Gastroesophageal sphincter (tissue), 4 donors: ENCODE results near the gene HTR5A. TPM values are rescaled to one million over a fixed set of nuclear protein-coding genes. Genes with fewer than 3 reads are reported as not detected.

Source experiments
- ATAC-seq: fragments of 150-250 bp; one replicate; pipeline ENCODE4 v1.9.1; 2016; ENCODE audit warnings: mild to moderate bottlenecking, moderate library complexity
- H3K27ac ChIP-seq, 4 donors: fragments of 200-600 bp; sonication (generic) in 3 of 4; 1 replicate in 3 of 4; 2 replicates in 1 of 4; pipeline ENCODE4 v1.5.1; 2016 to 2019
- H3K27me3 ChIP-seq: fragments of 200-600 bp; sonication (generic); one replicate; pipeline ENCODE4 v1.5.1; 2019
- H3K36me3 ChIP-seq, 2 donors: fragments of 200-600 bp; sonication (generic); one replicate each; pipeline ENCODE4 v1.5.1; 2019; ENCODE audit warnings: control low read depth in 1 of 2
- H3K4me1 ChIP-seq, 3 donors: fragments of 200-600 bp; sonication (generic); 1 replicate in 2 of 3; 2 replicates in 1 of 3; pipeline ENCODE4 v1.5.1; 2016 to 2019; ENCODE audit warnings: control low read depth in 2 of 3
- H3K4me3 ChIP-seq, 2 donors: fragments of 200-600 bp; sonication (generic); one replicate each; pipeline ENCODE4 v1.5.1; 2019; ENCODE audit warnings: mild to moderate bottlenecking in 1 of 2, moderate library complexity in 1 of 2
- H3K9me3 ChIP-seq, 3 donors: fragments of 200-600 bp; sonication (generic); one replicate each; pipeline ENCODE4 v1.5.1; 2017 to 2019; ENCODE audit warnings: control low read depth in 2 of 3
- EP300 ChIP-seq: sonication (generic); formaldehyde crosslinking; IDR thresholded peaks from one replicate; pipeline ENCODE4 v1.6.1; 2017; ENCODE audit warnings: antibody characterized with exemption, mild to moderate bottlenecking
- POLR2A ChIP-seq, 2 donors: fragments of 450-650 bp; IDR thresholded peaks; one replicate each; pipeline ENCODE4 v1.6.1; 2017; ENCODE audit warnings: antibody characterized with exemption in 2 of 2, mild to moderate bottlenecking in 2 of 2, moderate library complexity in 1 of 2
- POLR2AphosphoS5 ChIP-seq: sonication (generic); formaldehyde crosslinking; IDR thresholded peaks from one replicate; pipeline ENCODE4 v1.6.1; 2017; ENCODE audit warnings: antibody characterized with exemption
- WGBS, 2 donors: methylation state at CpG; one replicate each; pipeline ENCODE4 v1.1.5; 2018; ENCODE audit warnings: low coverage in 1 of 2; 5-methylcytosine and 5-hydroxymethylcytosine counted together
- total RNA-seq, 4 donors: library from RNA; depleted of rRNA; stranded (reverse); fragments of >200 nt; gene quantifications; one replicate each; pipeline ENCODE4 v1.1.0, GENCODE V29; 2016
- TF ChIP-seq, protein P1 (sequence below), 4 experiments: fragments of 200-600 bp in 2 of 4; fragments of 450-650 bp in 2 of 4; sonication (generic) in 1 of 4; IDR thresholded peaks; one replicate each; pipeline ENCODE4 v1.5.1; 2017 to 2019; ENCODE audit warnings: antibody characterized with exemption in 4 of 4, mild to moderate bottlenecking in 2 of 4, moderate library complexity in 2 of 4

HTR5A gene
- total RNA-seq, 4 donors from 2014 or later: not detected

DNA sequence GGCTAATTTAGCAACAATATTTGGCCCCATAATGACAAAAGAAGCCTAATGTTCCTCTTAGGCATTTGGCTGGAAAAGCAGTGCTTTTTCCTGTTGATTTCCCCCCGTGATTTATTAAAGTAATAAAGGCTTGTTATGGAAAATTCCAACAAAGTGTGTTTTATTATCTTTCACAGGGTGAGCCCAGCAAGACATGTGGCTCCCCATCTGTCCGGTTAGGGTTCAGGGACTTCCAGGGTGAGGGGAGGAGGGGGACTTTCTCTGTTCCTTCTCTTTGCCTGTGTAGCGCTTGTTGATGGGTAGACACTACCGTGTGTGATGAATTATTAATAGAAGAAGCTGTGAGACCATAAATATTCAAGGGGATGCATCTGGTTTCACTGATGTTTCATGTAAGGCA, 39.0 kb downstream of the HTR5A start:
- no peak for ATAC-seq
- no peaks in the 10 kb centered on the region for H3K36me3 ChIP-seq
- no peaks in the 10 kb centered on the region for H3K9me3 ChIP-seq
- TF ChIP-seq POLR2A (IDR thresholded peaks at IDR 0.05) (no peak), POLR2AphosphoS5 (no peak), EP300 (no peak)
- TF ChIP-seq, protein P1, sequence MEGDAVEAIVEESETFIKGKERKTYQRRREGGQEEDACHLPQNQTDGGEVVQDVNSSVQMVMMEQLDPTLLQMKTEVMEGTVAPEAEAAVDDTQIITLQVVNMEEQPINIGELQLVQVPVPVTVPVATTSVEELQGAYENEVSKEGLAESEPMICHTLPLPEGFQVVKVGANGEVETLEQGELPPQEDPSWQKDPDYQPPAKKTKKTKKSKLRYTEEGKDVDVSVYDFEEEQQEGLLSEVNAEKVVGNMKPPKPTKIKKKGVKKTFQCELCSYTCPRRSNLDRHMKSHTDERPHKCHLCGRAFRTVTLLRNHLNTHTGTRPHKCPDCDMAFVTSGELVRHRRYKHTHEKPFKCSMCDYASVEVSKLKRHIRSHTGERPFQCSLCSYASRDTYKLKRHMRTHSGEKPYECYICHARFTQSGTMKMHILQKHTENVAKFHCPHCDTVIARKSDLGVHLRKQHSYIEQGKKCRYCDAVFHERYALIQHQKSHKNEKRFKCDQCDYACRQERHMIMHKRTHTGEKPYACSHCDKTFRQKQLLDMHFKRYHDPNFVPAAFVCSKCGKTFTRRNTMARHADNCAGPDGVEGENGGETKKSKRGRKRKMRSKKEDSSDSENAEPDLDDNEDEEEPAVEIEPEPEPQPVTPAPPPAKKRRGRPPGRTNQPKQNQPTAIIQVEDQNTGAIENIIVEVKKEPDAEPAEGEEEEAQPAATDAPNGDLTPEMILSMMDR (IDR thresholded peaks at IDR 0.05): no peak
- peaks cover 65% of the 10 kb centered on the region for H3K27me3 ChIP-seq
- no peaks in the 10 kb centered on the region for H3K4me1 ChIP-seq
- no peak overlapping the region for H3K27ac ChIP-seq
- 40 to 41% methylated on average over 4 of the region's 4 CpGs for WGBS, 2 donors
- H3K4me3 ChIP-seq: no peak overlapping the region

- ATAC-seq: no peak
- Histone ChIP-seq H3K36me3 (no peaks in the 10 kb centered on the region), H3K9me3 (peaks cover 0 to 16% (median 0%) of the 10 kb centered on the region in 3 donors), H3K27ac (no peak overlapping the region), H3K4me3 (no peak overlapping the region), H3K27me3 (peaks cover 33% of the 10 kb centered on the region), H3K4me1 (no peaks in the 10 kb centered on the region)
- WGBS, 2 donors: 80 to 94% methylated on average over 2 to 3 of the region's 5 CpGs
- TF ChIP-seq, protein P1 (IDR thresholded peaks at IDR 0.05): no peak
- TF ChIP-seq EP300 (no peak), POLR2AphosphoS5 (no peak), POLR2A (IDR thresholded peaks at IDR 0.05) (no peak)
Observed at GRCh38 chr7:155115288-155115687, 45.2 kb downstream of the HTR5A start.

DNA sequence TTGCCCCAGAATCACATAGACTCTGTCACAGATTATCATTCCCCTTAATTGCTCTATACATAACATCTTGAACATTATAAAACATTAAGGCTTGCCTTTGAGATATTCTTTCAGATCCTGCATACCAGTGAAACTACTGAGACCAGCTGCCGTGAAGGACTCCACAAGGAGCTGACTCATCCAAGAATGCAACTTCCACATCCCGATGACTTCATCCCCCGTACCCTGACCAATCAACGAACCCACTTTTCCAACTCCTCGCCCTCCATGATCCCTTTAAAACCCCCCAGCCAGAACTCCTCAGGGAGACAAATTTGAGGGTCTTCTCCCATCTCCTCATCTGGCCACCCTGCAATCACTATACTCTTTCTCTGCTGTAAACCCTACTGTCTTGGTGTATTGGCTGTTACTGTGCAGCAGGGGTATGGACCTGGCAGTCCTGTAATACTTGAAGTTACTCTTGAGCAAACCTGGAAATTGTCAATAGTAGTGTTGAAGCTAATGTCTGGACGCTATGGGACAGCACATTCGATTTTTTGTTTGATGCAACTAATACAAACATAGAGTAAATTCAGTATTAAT, 49.8 kb downstream of the HTR5A start:
- Histone ChIP-seq H3K4me3 (no peak overlapping the region), H3K27ac (no peak overlapping the region), H3K27me3 (peaks cover 23% of the 10 kb centered on the region), H3K9me3 (peaks cover 0 to 27% (median 1%) of the 10 kb centered on the region in 3 donors), H3K36me3 (no peaks in the 10 kb centered on the region), H3K4me1 (no peaks in the 10 kb centered on the region)
- TF ChIP-seq, protein P1 (IDR thresholded peaks at IDR 0.05): no peak
- no peak for TF ChIP-seq POLR2AphosphoS5
- TF ChIP-seq EP300: no peak
- no peak for TF ChIP-seq POLR2A (IDR thresholded peaks at IDR 0.05)
- 84 to 85% methylated on average over 6 to 7 of the region's 7 CpGs for WGBS, 2 donors
- no peak for ATAC-seq

DNA sequence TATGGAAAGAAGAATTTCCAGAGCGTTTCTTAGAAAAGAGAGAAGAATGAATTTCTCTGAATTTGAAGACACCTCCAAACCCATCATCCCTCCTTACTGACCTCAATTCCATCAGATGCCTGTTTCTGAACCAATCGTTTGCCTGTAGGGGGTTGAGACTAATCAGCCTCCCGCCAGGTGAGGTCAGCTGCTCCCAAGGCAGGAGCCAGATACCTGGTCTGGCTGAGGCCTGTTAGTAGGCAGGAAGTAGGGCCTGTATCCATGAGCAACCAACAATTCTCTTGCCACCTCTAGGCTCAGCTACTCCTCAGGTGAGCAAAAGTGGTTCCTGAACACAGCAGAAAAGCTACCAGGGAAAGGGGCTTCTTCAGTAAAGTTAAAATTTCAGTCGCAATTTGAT, 50.3 kb downstream of the HTR5A start:
- Histone ChIP-seq H3K4me1 (no peaks in the 10 kb centered on the region), H3K27ac (no peak overlapping the region), H3K36me3 (no peaks in the 10 kb centered on the region), H3K27me3 (peaks cover 23% of the 10 kb centered on the region), H3K9me3 (peaks cover 0 to 27% (median 1%) of the 10 kb centered on the region in 3 donors), H3K4me3 (no peak overlapping the region)
- ATAC-seq: no peak
- TF ChIP-seq EP300: no peak
- no peak for TF ChIP-seq POLR2AphosphoS5
- TF ChIP-seq POLR2A (IDR thresholded peaks at IDR 0.05): no peak
- TF ChIP-seq, protein P1 (IDR thresholded peaks at IDR 0.05): no peak
- 80 to 100% methylated on average over 1 to 4 of the region's 4 CpGs for WGBS, 2 donors

GRCh38 chr7:155122831-155123230, 52.7 kb downstream of the HTR5A start:
- Histone ChIP-seq H3K9me3 (peaks cover 0 to 27% (median 1%) of the 10 kb centered on the region in 3 donors), H3K27me3 (peaks cover 17% of the 10 kb centered on the region), H3K4me1 (no peaks in the 10 kb centered on the region), H3K27ac (no peak overlapping the region), H3K36me3 (no peaks in the 10 kb centered on the region), H3K4me3 (no peak overlapping the region)
- 15 to 37% methylated on average over 3 of the region's 5 CpGs for WGBS, 2 donors
- TF ChIP-seq POLR2AphosphoS5: no peak
- TF ChIP-seq EP300: no peak
- no peak for TF ChIP-seq POLR2A (IDR thresholded peaks at IDR 0.05)
- TF ChIP-seq, protein P1 (IDR thresholded peaks at IDR 0.05): no peak
- no peak for ATAC-seq
